ENCODE measurements around the gene COL19A1.

Gene COL19A1

DNA sequence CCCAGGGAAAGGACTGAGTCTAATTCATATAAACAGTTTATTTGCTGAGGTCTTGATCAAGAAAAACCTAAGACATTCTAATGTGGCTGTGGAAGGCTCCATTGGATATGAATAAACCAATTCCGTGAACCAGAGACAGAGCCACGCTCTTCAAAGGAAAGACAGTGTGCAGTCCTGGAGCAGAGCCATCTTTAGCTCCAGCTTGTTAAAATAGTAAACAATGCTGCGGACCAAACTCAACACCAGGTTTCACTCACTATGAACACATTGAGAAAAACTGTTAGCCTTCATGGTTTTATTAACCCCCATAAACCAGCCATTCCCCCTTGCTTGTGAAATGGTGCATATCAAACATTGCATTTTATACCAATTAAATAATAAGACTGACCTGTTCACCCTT is 374.7 kb downstream of the COL19A1 start:
- no peak for DNase-seq

DNA sequence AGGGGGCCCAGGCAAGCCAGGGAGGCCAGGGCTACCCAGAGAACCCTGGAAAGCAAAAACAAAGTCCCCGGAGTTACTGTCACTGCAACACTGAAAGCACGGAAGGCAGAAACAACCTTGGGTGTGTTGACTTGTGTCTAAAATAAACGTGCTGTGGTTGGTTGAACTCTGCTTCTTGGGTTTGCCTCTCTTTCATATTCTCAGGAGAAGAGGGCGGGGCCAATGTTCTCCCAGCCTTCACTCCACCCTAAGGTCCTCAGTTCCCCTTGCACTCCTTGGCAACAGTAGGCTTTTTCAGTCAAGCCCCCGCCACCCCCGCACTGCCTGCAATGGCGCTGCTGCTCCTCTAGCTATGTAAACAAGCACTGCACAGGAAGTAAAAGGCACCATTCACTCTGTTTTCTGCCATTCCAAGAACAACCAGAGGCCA is 375.6 kb downstream of the COL19A1 start:
- DNase-seq: no peak

GRCh38 chr6:70246118-70246517 is 379.8 kb downstream of the COL19A1 start:
- DNase-seq: no peak

- DNase-seq: no peak
Observed at GRCh38 chr6:70252604-70253003, 386.2 kb downstream of the COL19A1 start.

GRCh38 chr6:70253923-70254322 is 387.6 kb downstream of the COL19A1 start:
- DNase-seq: no peak

- DNase-seq: no peak
Observed at GRCh38 chr6:70254784-70255183, 388.4 kb downstream of the COL19A1 start.

GRCh38 chr6:70257768-70258273 is 391.5 kb downstream of the COL19A1 start:
- no peak for DNase-seq

GRCh38 chr6:70258483-70258882 is 392.1 kb downstream of the COL19A1 start:
- DNase-seq: no peak

Data from cortex of kidney (tissue), 1 donor.